Caco-2 (cell line): ENCODE data around the gene KLHL35. TPM values are rescaled to one million over a fixed set of nuclear protein-coding genes. Genes with fewer than 3 reads are reported as not detected.

Experiments used
- BruUV-seq: library from RNA; stranded (reverse); fragments of 400-500 nt; replicated peaks from 2 replicates; lab custom pipeline; 2021; lab: Mats Ljungman, UMichigan
- CTCF ChIA-PET: fragments of 300-600 bp; sonication (Branson Sonifier 250); formaldehyde crosslinking; loops from one replicate; lab custom pipeline; 2022; ENCODE audit warnings: antibody characterized with exemption; lab: Charles Lee
- POLR2A ChIA-PET: fragments of 300-600 bp; sonication (Branson Sonifier 250); formaldehyde crosslinking; loops from one replicate; lab custom pipeline; 2022; ENCODE audit warnings: antibody characterized with exemption; lab: Charles Lee
- DNase-seq, 2 experiments: peaks; one replicate each; pipeline versions ENCODE4 v3.0.0 to v3.0.0-alpha.2; 2020 to 2022
- H3K27me3 ChIP-seq: replicated peaks from 2 replicates; pipeline ENCODE4 v1.6.0; 2011; ENCODE audit warnings: low read length; ENCODE audit not compliant: control insufficient read depth, insufficient read depth
- H3K36me3 ChIP-seq: 2 replicates; pipeline ENCODE4 v1.5.1; 2011; ENCODE audit warnings: low read length; ENCODE audit not compliant: control insufficient read depth, insufficient read depth
- H3K4me1 ChIP-seq: fragments of 250-450 bp; sonication (Bioruptor Pico); 2 replicates; pipeline ENCODE4 v1.5.1; 2020; ENCODE audit warnings: mild to moderate bottlenecking
- H3K4me3 ChIP-seq: 2 replicates; pipeline ENCODE4 v1.5.1; 2011; ENCODE audit warnings: low read depth, mild to moderate bottlenecking, control low read depth, low read length
- H3K9me3 ChIP-seq: fragments of 250-450 bp; sonication (Bioruptor Pico); 2 replicates; pipeline ENCODE4 v1.5.1; 2020; ENCODE audit warnings: mild to moderate bottlenecking, moderate library complexity
- H3K27ac Mint-ChIP-seq: one replicate; pipeline ENCODE4 v1.8.0; 2022; ENCODE audit warnings: mixed read lengths; ENCODE audit not compliant: unreplicated experiment
- H3K27me3 Mint-ChIP-seq: one replicate; pipeline ENCODE4 v1.8.0; 2022; ENCODE audit warnings: mixed read lengths; ENCODE audit not compliant: insufficient read depth, unreplicated experiment
- H3K36me3 Mint-ChIP-seq: one replicate; pipeline ENCODE4 v1.8.0; 2022; ENCODE audit warnings: mild to moderate bottlenecking, mixed read lengths; ENCODE audit not compliant: insufficient read depth, unreplicated experiment
- H3K4me1 Mint-ChIP-seq: one replicate; pipeline ENCODE4 v1.8.0; 2022; ENCODE audit warnings: low read depth, mixed read lengths; ENCODE audit not compliant: unreplicated experiment
- H3K4me3 Mint-ChIP-seq: one replicate; pipeline ENCODE4 v1.8.0; 2022; ENCODE audit warnings: mild to moderate bottlenecking, moderate library complexity, mixed read lengths; ENCODE audit not compliant: unreplicated experiment
- H3K9me3 Mint-ChIP-seq: one replicate; pipeline ENCODE4 v1.8.0; 2022; ENCODE audit warnings: mixed read lengths; ENCODE audit not compliant: unreplicated experiment
- CTCF ChIP-seq, 2 experiments: fragments of 200-600 bp in 1 of 2; IDR thresholded peaks; 1 replicate in 1 of 2; 2 replicates in 1 of 2; pipeline versions ENCODE4 v1.5.1 to v1.8.0; 2011 to 2022; ENCODE audit warnings: antibody characterized with exemption in 1 of 2, control low read depth in 1 of 2, inconsistent platforms in 1 of 2, low read depth in 1 of 2, low read length in 1 of 2, mild to moderate bottlenecking in 1 of 2, moderate library complexity in 1 of 2; ENCODE audit not compliant: insufficient read depth in 1 of 2, severe bottlenecking in 1 of 2, unreplicated experiment in 1 of 2
- intact Hi-C: fragments of 100-400 bp; cut with micrococcal nuclease; formaldehyde crosslinking; loops from one replicate; pipeline ENCODE4 v1.10.0; 2022; ENCODE audit not compliant: unreplicated experiment
- total RNA-seq: library from RNA; stranded (reverse); gene quantifications from 2 replicates; pipeline ENCODE4 v1.2.3, GENCODE V29; 2022

KLHL35 gene
- total RNA-seq, 1 experiment from 2014 or later = 51.4 TPM

DNA sequence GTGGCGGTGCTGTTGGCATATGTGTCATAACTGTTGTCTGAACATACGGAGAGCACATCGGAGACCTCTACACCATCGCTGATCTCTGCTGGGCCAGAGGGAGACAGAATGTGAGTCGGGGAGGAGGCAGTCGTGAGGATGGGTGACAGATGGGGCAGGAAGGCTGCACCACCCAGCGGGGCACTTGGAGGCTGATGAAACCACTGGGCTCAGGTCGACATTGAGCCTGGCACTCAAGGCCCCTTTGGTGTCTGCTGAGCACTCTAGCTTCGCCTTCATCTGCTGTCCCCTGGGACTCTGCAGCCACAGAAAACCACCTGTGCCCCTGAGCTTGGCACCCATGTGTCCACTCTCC is 2.5 kb upstream of the KLHL35 start:
- peak in 1 of 2 experiments; percentile 38 for DNase-seq
- intact Hi-C loops = no loop called here
- CTCF ChIA-PET = interaction anchor here (2.2 kb wide), 1 partner anchor 13 kb away, joined by 5 read pairs; no protein-coding TSS in a partner anchor
- H3K36me3 Mint-ChIP-seq = peaks cover 8% of the 10 kb centered on the region
- no peak overlapping the region for H3K27ac Mint-ChIP-seq
- no peaks in the 10 kb centered on the region for H3K27me3 Mint-ChIP-seq
- no peaks in the 10 kb centered on the region for H3K27me3 ChIP-seq
- no peak overlapping the region for H3K4me3 Mint-ChIP-seq
- H3K36me3 ChIP-seq = 0 out of 2 replicates have a peak, but pooled peaks cover 2% of the 10 kb centered on the region
- H3K4me3 ChIP-seq = no peak overlapping the region
- no peaks in the 10 kb centered on the region for H3K9me3 ChIP-seq
- peaks cover 15% of the 10 kb centered on the region for H3K4me1 Mint-ChIP-seq
- POLR2A ChIA-PET = no interaction called here
- BruUV-seq = no TSS peak
- no peak for TF ChIP-seq CTCF (IDR thresholded peaks at IDR 0.05; ENCODE audit: insufficient read depth in 1 of 2, low read depth in 1 of 2, low read length in 1 of 2, severe bottlenecking in 1 of 2, unreplicated experiment in 1 of 2)
- peaks cover 5% of the 10 kb centered on the region; the same call in 1 of the 2 replicates for H3K4me1 ChIP-seq
- no peaks in the 10 kb centered on the region for H3K9me3 Mint-ChIP-seq

DNA sequence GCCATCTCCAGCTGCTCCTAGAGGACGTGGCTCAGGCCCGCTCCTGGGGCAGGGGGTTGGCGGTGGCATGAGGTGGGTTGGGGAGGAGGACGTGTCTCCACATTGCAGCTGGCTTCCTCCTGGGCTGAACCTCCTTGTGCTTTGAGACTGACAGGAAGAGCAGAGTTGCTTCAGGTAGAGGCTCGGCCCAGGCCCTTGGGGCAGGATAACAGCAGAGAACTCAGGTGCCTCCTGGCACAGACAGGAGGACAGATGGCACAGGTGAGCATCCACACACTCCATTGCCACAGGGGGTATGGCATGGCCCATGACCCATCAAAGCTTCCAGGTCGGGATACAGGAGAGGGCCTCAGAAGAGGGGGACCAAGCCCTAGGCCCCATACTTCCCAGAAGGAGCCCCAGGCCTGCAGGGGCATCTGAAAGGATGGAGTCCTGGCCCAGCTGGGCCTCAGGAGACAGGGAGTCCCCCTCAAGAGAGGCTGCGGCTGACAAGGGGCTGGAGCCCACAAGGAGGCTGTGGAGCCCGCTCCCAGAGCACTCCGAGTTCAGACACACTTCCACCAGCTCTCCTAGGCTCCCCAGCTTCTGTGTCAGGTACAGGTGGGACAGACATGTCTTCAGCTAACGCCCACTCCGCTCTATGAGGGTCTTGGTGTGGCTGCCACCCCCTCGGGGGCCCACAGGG is 2.0 kb upstream of the KLHL35 start:
- Histone ChIP-seq H3K4me3 (no peak overlapping the region), H3K27me3 (no peaks in the 10 kb centered on the region), H3K9me3 (no peaks in the 10 kb centered on the region), H3K36me3 (0 out of 2 replicates have a peak, but pooled peaks cover 2% of the 10 kb centered on the region), H3K4me1 (peaks cover 5% of the 10 kb centered on the region; the same call in 1 of the 2 replicates)
- H3K27me3 Mint-ChIP-seq = no peaks in the 10 kb centered on the region
- intact Hi-C loops = no loop called here
- H3K27ac Mint-ChIP-seq = no peak overlapping the region
- H3K4me1 Mint-ChIP-seq = peaks cover 15% of the 10 kb centered on the region
- CTCF ChIA-PET = interaction anchor here (2.2 kb wide), 1 partner anchor 13 kb away, joined by 5 read pairs; no protein-coding TSS in a partner anchor
- no peak for TF ChIP-seq CTCF (IDR thresholded peaks at IDR 0.05; ENCODE audit: insufficient read depth in 1 of 2, low read depth in 1 of 2, low read length in 1 of 2, severe bottlenecking in 1 of 2, unreplicated experiment in 1 of 2)
- POLR2A ChIA-PET = no interaction called here
- BruUV-seq = no TSS peak
- H3K4me3 Mint-ChIP-seq = no peak overlapping the region
- peaks cover 10% of the 10 kb centered on the region for H3K36me3 Mint-ChIP-seq
- no peak for DNase-seq
- H3K9me3 Mint-ChIP-seq = no peaks in the 10 kb centered on the region

DNA sequence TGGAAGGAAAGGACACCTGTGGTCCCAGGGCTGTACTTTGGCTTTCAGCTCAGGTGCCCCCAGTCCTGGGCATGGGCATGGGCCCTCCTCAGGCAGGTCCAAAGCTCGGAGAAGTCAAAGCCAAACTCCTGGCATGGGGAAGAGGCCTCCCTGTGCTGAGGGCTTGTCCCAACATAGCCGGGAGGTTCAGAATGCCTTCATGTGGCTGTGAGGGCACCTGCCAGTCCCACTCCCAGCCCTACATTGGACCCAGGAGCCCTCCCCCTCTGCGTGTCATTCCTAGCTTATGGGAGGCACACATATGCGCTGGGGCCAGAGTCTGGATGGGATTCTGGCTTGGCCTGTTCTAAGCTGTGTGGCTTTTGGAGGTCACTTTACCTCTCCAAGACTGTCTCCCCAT is 1.0 kb upstream of the KLHL35 start:
- H3K36me3 ChIP-seq = peaks cover 2% of the 10 kb centered on the region; the same call in 1 of the 2 replicates
- POLR2A ChIA-PET = interaction anchor here (0.5 kb wide), 1 partner anchor 398 kb away, joined by 3 read pairs; no protein-coding TSS in a partner anchor
- H3K27ac Mint-ChIP-seq = no peak overlapping the region
- no peaks in the 10 kb centered on the region for H3K27me3 ChIP-seq
- intact Hi-C loops = no loop called here
- no peaks in the 10 kb centered on the region for H3K9me3 Mint-ChIP-seq
- no peaks in the 10 kb centered on the region for H3K9me3 ChIP-seq
- H3K4me3 Mint-ChIP-seq = no peak overlapping the region
- DNase-seq = peak in 1 of 2 experiments; percentile 45
- H3K4me3 ChIP-seq = no peak overlapping the region
- no peak for TF ChIP-seq CTCF (IDR thresholded peaks at IDR 0.05; ENCODE audit: insufficient read depth in 1 of 2, low read depth in 1 of 2, low read length in 1 of 2, severe bottlenecking in 1 of 2, unreplicated experiment in 1 of 2)
- H3K36me3 Mint-ChIP-seq = peaks cover 13% of the 10 kb centered on the region
- BruUV-seq = no TSS peak
- peaks cover 19% of the 10 kb centered on the region for H3K4me1 Mint-ChIP-seq
- H3K27me3 Mint-ChIP-seq = no peaks in the 10 kb centered on the region
- peaks cover 10% of the 10 kb centered on the region for H3K4me1 ChIP-seq
- CTCF ChIA-PET = interaction anchor here (0.7 to 2.2 kb wide), 3 partner anchors 12 to 74 kb away, joined by 3 to 6 read pairs (median 5); no protein-coding TSS in a partner anchor
